Activated naive CD8-positive, alpha-beta T cell treated with anti-CD3 and anti-CD28 coated beads for 36 hours (primary cell): ENCODE data around the gene MAP2K4. TPM values are rescaled to one million over a fixed set of nuclear protein-coding genes. Genes with fewer than 3 reads are reported as not detected.
"Not testable (repeated sequence)": the region's sequence is repeated elsewhere in the genome, so short reads cannot be mapped to it uniquely, and the experiment has no call there.

Experiments used
- DNase-seq: peaks from one replicate; pipeline ENCODE4 v3.0.0; 2021
- H3K27ac Mint-ChIP-seq: one replicate; pipeline ENCODE4 v1.8.0; 2022; ENCODE audit warnings: mild to moderate bottlenecking, moderate library complexity, mixed read lengths
- H3K27me3 Mint-ChIP-seq: one replicate; pipeline ENCODE4 v1.8.0; 2022; ENCODE audit warnings: mild to moderate bottlenecking, mixed read lengths
- H3K36me3 Mint-ChIP-seq: one replicate; pipeline ENCODE4 v1.8.0; 2021; ENCODE audit warnings: mild to moderate bottlenecking, mixed read lengths
- H3K4me1 Mint-ChIP-seq: one replicate; pipeline ENCODE4 v1.8.0; 2021; ENCODE audit warnings: mixed read lengths
- H3K4me3 Mint-ChIP-seq: one replicate; pipeline ENCODE4 v1.8.0; 2022; ENCODE audit warnings: mild to moderate bottlenecking, moderate library complexity, mixed read lengths
- H3K9me3 Mint-ChIP-seq: one replicate; pipeline ENCODE4 v1.8.0; 2022; ENCODE audit warnings: mixed read lengths
- total RNA-seq, 2 experiments: library from RNA; stranded (reverse); gene quantifications; one replicate each; pipeline ENCODE4 v1.2.3, GENCODE V29; 2021

The MAP2K4 gene
- total RNA-seq, 2 experiments from 2014 or later: 43.6 to 48.0 TPM

- no peak overlapping the region for H3K4me3 Mint-ChIP-seq
- no peaks in the 10 kb centered on the region for H3K4me1 Mint-ChIP-seq
- peaks cover 71% of the 10 kb centered on the region for H3K36me3 Mint-ChIP-seq
- H3K27me3 Mint-ChIP-seq: no peaks in the 10 kb centered on the region
- no peak overlapping the region for H3K27ac Mint-ChIP-seq
- no peak for DNase-seq
- H3K9me3 Mint-ChIP-seq: peaks cover 11% of the 10 kb centered on the region
These were observed 112.5 kb downstream of the MAP2K4 start for GRCh38 chr17:12133183-12133582.

GRCh38 chr17:12134101-12134500 lies 113.4 kb downstream of the MAP2K4 start:
- peaks cover 11% of the 10 kb centered on the region for H3K9me3 Mint-ChIP-seq
- H3K4me1 Mint-ChIP-seq: no peaks in the 10 kb centered on the region
- H3K4me3 Mint-ChIP-seq: no peak overlapping the region
- H3K36me3 Mint-ChIP-seq: peaks cover 70% of the 10 kb centered on the region
- DNase-seq: no peak
- no peak overlapping the region for H3K27ac Mint-ChIP-seq
- no peaks in the 10 kb centered on the region for H3K27me3 Mint-ChIP-seq

- H3K27ac Mint-ChIP-seq: no peak overlapping the region
- H3K27me3 Mint-ChIP-seq: no peaks in the 10 kb centered on the region
- H3K4me1 Mint-ChIP-seq: no peaks in the 10 kb centered on the region
- H3K9me3 Mint-ChIP-seq: peaks cover 11% of the 10 kb centered on the region
- DNase-seq: no peak
- no peak overlapping the region for H3K4me3 Mint-ChIP-seq
- H3K36me3 Mint-ChIP-seq: peaks cover 67% of the 10 kb centered on the region
These were observed 113.9 kb downstream of the MAP2K4 start for GRCh38 chr17:12134587-12134986.

- peaks cover 74% of the 10 kb centered on the region for H3K36me3 Mint-ChIP-seq
- H3K9me3 Mint-ChIP-seq: peaks cover 11% of the 10 kb centered on the region
- no peaks in the 10 kb centered on the region for H3K4me1 Mint-ChIP-seq
- no peak overlapping the region for H3K4me3 Mint-ChIP-seq
- no peaks in the 10 kb centered on the region for H3K27me3 Mint-ChIP-seq
- DNase-seq: no peak
- H3K27ac Mint-ChIP-seq: no peak overlapping the region
These were observed 115.6 kb downstream of the MAP2K4 start for GRCh38 chr17:12136243-12136642.

- H3K4me1 Mint-ChIP-seq: no peaks in the 10 kb centered on the region
- no peak overlapping the region for H3K27ac Mint-ChIP-seq
- no peaks in the 10 kb centered on the region for H3K27me3 Mint-ChIP-seq
- no peak for DNase-seq
- H3K36me3 Mint-ChIP-seq: peaks cover 74% of the 10 kb centered on the region
- no peak overlapping the region for H3K4me3 Mint-ChIP-seq
- peaks cover 11% of the 10 kb centered on the region for H3K9me3 Mint-ChIP-seq
These were observed 116.0 kb downstream of the MAP2K4 start for GRCh38 chr17:12136646-12137045.

GRCh38 chr17:12137859-12138258 lies 117.2 kb downstream of the MAP2K4 start:
- Mint-ChIP-seq H3K4me3 (no peak overlapping the region), H3K9me3 (peaks cover 11% of the 10 kb centered on the region), H3K36me3 (peaks cover 76% of the 10 kb centered on the region), H3K27ac (no peak overlapping the region), H3K4me1 (no peaks in the 10 kb centered on the region), H3K27me3 (no peaks in the 10 kb centered on the region)
- DNase-seq: no peak

- Mint-ChIP-seq H3K4me3 (no peak overlapping the region), H3K27ac (no peak overlapping the region), H3K4me1 (no peaks in the 10 kb centered on the region), H3K36me3 (peaks cover 80% of the 10 kb centered on the region), H3K27me3 (no peaks in the 10 kb centered on the region), H3K9me3 (peaks cover 14% of the 10 kb centered on the region)
- DNase-seq: no peak
These were observed 120.0 kb downstream of the MAP2K4 start for GRCh38 chr17:12140685-12141084.

GRCh38 chr17:12162187-12162586 lies 141.5 kb downstream of the MAP2K4 start:
- not testable (repeated sequence) for H3K4me1 Mint-ChIP-seq, H3K36me3 Mint-ChIP-seq, H3K4me3 Mint-ChIP-seq, H3K27ac Mint-ChIP-seq, DNase-seq, H3K27me3 Mint-ChIP-seq
- peaks cover 16% of the 10 kb centered on the region for H3K9me3 Mint-ChIP-seq

- Mint-ChIP-seq H3K27me3 (no peaks in the 10 kb centered on the region), H3K9me3 (peaks cover 11% of the 10 kb centered on the region), H3K36me3 (no peaks in the 10 kb centered on the region), H3K27ac (no peak overlapping the region), H3K4me1 (no peaks in the 10 kb centered on the region), H3K4me3 (no peak overlapping the region)
- no peak for DNase-seq
These were observed 143.4 kb downstream of the MAP2K4 start for GRCh38 chr17:12164085-12164484.

- Mint-ChIP-seq H3K9me3 (no peaks in the 10 kb centered on the region), H3K27ac (no peak overlapping the region), H3K27me3 (peaks cover 5% of the 10 kb centered on the region), H3K4me3 (no peak overlapping the region), H3K4me1 (peaks cover 3% of the 10 kb centered on the region), H3K36me3 (no peaks in the 10 kb centered on the region)
- no peak for DNase-seq
These were observed 158.1 kb downstream of the MAP2K4 start for GRCh38 chr17:12178644-12179330.

GRCh38 chr17:12180644-12181261 lies 160.1 kb downstream of the MAP2K4 start:
- H3K27ac Mint-ChIP-seq: no peak overlapping the region
- H3K27me3 Mint-ChIP-seq: no peaks in the 10 kb centered on the region
- H3K36me3 Mint-ChIP-seq: no peaks in the 10 kb centered on the region
- H3K4me3 Mint-ChIP-seq: no peak overlapping the region
- peak; percentile 7 for DNase-seq
- H3K4me1 Mint-ChIP-seq: peaks cover 3% of the 10 kb centered on the region
- no peaks in the 10 kb centered on the region for H3K9me3 Mint-ChIP-seq

GRCh38 chr17:12187658-12188057 lies 167.0 kb downstream of the MAP2K4 start:
- Mint-ChIP-seq H3K27me3 (no peaks in the 10 kb centered on the region), H3K27ac (no peak overlapping the region), H3K4me3 (no peak overlapping the region), H3K9me3 (peaks cover 21% of the 10 kb centered on the region), H3K36me3 (no peaks in the 10 kb centered on the region), H3K4me1 (no peaks in the 10 kb centered on the region)
- no peak for DNase-seq

- no peaks in the 10 kb centered on the region for H3K4me1 Mint-ChIP-seq
- no peak for DNase-seq
- no peaks in the 10 kb centered on the region for H3K27me3 Mint-ChIP-seq
- H3K36me3 Mint-ChIP-seq: no peaks in the 10 kb centered on the region
- H3K9me3 Mint-ChIP-seq: peaks cover 13% of the 10 kb centered on the region
- no peak overlapping the region for H3K27ac Mint-ChIP-seq
- no peak overlapping the region for H3K4me3 Mint-ChIP-seq
These were observed 172.6 kb downstream of the MAP2K4 start for GRCh38 chr17:12193144-12193735.
